Embryonic facial prominence (tissue), 1 donor: ENCODE results near the gene PPARG.

Source experiments
- DNase-seq: peaks from one replicate; pipeline ENCODE4 v3.0.0-alpha.2; 2016; ENCODE audit errors: extremely low spot score

The PPARG gene

DNA sequence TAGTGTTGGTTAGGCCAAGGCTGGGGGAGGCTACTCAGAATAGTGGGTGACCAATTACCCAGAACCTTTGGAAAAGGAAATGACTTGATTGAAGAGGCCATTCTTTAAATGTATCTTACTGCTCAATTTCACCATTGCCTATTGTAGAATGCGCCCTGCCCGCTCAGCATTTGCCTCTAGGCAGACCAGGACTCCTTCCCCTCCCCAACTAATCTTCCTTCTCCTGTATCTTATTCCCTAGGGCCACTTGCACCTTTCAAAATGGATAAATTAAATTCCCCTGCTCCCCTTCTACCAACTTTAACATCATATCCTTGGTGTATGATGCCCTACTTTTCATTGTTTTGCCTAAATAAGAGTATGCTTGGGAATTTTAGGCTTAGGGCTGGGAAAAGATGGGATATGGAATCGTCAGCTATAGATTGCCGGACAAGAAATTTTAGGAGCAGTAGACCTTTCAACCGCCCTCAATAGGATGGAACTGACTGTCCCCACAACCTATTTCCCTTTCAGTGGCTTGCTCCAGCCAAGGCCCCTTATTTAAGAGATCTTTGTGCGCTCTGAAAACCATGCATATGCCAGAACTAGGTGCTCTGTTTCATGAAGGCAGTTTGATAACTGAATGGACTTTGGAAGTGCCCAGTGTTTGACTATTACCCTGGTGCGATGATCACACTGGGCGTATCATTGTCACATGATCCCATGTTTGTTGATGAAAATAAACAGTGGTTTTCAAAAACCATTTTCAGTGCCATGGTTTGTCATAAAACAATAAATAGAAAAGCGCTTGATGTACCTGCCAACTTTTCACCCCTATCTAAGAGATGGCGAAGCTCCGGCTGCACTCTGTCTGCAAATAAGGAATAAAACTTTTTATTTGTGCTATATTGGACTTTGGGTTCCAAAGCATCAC lies 121.1 kb downstream of the PPARG start:
- no peak for DNase-seq

DNA sequence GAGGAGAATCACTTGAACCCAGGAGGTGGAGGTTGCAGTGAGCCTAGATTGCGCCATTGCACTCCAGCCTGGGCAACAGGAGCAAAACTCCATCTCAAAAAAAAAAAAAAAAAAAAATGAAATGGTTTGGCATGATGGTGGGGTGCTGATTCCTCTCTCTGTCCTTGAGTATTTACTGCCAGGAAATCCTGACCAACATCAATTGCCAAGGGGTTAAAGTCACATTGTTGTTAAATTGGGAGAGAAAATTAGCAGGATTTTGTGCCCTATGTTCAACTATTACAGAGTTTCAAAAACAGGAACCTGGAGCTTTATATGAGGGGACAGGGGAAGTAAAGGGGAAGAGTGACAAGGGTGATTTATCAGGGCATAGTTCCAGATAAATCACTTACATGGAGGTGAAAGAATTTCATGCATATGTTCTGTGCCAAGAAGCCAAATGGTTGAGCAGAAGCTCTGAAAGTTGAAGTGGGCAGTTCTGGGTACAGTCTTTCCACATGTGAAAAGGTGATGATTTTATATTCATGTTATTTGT lies 124.9 kb downstream of the PPARG start:
- no peak for DNase-seq

DNA sequence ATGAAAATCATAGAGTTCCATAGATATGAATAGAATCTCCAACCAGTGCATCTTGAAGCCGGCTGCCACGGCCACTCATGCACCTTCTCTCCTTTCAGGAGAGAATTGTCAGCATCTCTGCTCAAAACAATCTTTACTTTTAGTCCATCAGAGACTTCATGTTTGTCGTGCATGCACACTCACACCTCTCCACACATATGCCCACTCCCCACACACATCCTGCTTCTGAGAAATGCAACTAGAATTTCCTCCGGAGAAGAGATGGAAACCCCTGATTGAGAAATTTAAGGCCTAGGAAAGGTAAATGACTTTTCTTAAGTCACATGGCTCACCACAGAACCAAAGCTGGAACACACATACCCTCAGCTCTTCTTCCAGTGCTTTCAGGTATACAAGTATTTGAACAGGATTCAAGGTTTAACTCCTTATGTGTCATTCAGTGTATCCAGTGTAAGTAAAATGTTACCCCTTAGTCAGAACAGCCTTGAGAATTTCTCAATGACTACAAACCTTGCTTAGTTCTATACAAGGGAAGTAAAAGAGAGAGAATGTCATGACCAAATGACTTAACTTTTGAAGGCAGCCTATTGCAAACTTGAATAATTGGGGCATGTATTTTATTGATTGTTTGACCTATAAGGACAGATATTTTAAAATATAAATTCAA lies 126.3 kb downstream of the PPARG start:
- no peak for DNase-seq

DNA sequence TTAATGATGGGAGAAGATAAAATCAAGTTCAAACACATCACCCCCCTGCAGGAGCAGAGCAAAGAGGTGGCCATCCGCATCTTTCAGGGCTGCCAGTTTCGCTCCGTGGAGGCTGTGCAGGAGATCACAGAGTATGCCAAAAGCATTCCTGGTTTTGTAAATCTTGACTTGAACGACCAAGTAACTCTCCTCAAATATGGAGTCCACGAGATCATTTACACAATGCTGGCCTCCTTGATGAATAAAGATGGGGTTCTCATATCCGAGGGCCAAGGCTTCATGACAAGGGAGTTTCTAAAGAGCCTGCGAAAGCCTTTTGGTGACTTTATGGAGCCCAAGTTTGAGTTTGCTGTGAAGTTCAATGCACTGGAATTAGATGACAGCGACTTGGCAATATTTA lies 127.9 kb downstream of the PPARG start:
- no peak for DNase-seq

DNA sequence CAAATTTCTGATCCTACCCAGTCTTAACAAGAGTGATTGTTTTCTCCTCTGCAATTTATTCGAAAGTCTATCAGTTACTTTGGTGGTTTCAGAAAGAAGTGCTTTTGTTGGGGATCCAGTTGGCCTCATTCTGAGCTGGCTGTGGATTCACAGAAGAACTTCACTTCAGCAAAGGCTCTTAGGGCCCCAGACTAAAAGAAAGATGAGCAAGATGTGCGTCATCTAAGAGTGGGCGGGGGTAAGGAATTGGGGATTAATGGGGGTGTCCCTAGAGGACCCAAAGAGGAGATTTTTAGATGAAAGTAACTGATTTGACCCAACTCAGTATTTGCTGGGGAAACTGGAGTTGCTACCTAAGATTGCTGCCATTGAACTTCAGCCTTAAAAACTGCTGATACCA lies 131.5 kb downstream of the PPARG start:
- DNase-seq: no peak

DNA sequence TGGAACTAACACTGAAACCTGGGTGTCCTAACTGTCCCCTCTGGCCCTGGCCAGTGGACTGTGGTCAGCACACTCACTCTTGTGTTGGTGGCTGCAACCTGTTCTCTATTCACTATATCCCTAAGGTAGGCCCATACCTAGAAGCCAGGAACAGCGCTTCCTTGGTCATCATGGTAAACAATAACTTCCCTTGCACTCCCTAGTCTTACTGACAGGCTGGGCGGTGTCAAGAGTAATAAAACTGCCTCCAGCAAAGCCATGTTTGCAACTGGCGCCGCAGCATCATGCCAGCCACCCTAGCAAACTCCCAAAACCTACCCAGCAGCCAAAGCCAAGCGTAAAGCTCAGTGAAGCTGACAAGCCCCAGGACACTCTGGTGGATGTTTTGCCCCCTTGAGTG lies 132.3 kb downstream of the PPARG start:
- DNase-seq: no peak

DNA sequence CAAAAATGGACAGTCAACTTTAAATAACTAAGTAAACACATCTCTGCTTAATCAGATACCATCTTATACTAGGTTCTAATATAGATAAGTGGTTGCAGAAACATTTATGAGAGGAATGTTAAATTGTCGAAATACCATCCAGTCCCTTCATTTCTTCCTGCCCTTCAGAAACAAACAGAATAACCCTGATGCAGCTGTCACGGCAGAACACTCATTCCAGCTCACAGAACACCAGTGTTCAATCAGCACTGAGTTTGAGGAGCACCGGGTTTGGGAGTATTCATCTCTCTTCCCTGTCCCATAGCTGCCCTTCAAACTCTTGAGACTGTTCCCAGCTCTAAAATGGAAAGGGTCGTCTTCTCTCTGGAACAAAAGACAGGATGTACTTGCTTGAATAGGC lies 134.3 kb downstream of the PPARG start:
- no peak for DNase-seq

DNA sequence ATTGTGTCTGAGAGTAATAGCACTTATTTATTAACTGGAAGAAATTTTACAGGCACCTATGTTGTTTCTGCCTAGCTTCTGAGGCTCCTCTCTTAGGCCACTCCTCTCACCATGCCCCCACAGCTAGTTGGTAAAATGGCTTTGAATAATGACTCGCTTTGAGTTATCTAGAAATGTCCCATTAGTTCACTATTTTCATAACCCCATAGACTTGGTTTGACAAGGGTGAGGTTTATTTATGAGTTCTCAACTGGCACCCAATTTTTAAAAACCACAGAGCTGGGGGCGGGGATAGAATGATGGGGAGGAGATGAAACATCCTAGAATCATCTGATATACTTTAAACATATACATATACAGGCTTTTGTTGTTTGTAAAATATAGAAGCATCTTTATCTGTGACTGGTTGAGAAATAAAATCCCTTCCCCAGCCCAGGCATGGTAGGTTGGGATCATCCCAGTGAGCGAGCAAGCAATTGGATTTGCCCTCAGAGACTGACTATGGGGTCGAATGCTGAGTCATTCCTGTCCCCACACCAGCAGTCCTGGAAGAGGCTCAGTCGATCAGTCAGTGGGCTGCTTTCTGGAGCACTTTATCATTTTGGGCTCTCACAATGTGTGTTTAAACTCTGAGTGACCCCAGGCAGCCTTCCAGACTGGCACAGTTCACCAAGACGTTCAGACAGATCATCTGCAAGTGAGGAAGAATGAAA lies 135.2 kb downstream of the PPARG start:
- DNase-seq: no peak

DNA sequence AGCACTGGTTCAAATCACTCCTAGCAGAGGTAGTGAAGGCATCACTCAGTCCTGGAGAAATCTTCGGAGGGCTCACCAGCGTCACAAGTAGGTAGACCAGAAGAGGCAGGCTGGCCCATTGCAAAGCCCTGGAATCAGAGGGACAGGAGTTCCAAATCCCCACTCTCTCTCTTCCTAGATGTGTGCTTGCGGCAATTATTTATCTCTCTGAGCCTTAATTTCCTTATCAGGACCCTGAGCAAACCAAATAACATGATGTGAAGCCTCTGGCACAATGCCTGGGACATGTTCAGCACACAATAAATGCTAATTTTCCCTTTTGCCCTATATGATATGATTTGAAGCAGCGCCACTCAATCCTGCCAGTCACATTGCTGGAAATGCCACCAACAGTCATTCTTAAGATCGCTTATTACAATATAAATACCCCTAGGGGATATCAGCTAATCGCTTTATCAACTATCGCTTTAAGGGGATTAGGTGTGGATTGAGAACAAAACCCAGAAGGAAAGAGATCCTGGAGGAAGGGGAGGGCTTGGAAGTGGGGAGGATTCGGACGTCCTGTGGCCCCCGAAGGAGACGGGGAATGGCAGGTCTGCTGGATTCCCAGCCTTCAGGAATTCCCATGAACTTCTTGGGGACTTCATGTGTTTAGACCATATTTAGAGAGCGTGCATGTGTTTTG lies 135.9 kb downstream of the PPARG start:
- no peak for DNase-seq

DNA sequence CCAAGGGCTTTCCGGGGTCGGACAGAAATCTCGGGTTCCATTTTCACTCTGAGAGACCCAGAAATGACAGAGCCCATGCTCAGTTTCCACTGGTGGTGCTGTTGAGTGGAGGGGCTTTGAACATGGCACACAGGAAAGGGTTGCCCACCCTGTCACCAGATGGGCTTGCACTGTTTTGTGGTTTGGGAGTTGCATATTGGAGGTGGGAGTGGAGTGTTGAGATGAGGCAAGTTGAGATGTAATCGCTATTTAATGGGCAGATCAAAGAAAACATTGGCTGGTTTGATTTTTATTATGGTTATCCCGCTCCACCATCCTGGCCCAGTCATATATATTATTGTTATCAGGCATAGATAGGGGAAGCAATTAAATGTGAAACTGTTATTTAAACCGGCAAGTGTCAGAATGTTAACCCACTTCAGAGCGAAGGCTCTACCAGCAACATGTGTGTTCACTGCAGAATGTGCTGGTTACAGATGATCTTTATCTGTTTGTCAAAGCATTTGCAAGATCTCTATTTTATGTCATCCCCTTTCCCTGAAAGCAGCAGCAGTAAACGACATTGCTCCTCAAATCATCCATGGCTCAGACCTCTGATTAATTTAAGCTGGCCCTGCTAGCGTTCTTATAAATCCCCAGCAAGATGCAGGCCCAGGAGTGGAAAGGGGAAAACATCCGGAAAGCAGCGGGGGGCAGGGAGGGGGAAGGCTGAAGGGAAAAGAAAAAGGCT lies 137.1 kb downstream of the PPARG start:
- no peak for DNase-seq

DNA sequence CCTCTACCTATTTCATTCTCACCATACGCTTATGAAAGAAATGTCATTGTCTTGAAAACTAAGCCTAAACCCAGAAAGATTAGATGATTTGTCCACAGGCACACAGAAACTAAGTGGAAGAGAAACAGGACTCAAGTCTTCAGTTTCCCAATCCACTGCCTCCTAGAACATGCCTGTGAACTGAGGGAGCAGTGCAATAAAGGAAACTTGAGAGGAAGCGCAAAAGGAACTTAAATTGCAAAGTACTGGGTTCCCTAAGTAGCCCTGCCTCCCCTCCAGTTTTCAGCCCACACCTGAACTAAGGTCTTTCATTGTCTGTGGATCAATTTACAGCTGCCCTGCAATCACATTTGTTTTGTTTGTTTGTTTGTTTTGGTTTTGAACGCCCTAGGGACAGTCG lies 138.7 kb downstream of the PPARG start:
- no peak for DNase-seq

DNA sequence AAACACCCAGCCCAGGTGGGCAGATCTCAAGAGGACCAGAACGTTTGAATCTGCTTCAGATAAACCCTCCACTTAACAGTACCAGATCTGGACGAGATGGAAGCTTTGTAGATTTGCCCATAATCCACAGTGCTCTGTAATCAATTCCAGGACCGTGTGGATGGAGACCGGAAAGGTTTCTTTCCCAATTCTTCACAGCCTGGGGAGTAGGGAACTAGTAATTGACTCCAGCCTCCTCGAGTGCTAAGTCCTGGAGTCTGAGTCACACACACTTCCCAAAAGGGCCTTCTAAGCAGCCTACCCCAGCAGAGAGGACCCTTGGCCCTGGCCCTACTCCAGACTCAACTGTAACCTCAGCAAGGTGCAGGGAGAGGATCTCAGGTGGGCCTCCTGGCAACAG lies 139.3 kb downstream of the PPARG start:
- no peak for DNase-seq

DNA sequence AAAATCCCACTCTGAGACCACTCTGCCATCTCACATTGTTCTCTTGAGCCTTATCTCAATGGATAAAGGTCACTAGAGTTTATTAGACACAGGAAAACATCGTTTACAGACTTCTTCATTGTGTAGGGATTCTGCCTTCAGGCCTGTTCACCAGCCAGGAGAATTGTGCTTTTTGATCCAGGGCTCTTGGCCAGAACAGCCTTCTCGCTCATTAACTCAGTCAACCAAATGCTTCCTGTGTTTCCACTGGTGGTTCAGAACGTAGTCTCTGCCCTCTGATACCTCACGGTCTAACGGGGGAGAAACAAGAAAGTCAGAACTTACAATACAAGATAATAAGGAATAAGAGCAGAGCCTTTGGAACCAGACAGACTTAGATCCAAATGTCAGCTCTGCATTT lies 141.2 kb downstream of the PPARG start:
- DNase-seq: no peak

DNA sequence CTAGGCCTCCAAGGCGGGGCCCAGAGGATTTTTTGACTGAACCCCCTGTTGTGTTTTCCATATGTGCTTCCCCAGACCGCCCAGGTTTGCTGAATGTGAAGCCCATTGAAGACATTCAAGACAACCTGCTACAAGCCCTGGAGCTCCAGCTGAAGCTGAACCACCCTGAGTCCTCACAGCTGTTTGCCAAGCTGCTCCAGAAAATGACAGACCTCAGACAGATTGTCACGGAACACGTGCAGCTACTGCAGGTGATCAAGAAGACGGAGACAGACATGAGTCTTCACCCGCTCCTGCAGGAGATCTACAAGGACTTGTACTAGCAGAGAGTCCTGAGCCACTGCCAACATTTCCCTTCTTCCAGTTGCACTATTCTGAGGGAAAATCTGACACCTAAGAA lies 145.0 kb downstream of the PPARG start:
- DNase-seq: no peak

DNA sequence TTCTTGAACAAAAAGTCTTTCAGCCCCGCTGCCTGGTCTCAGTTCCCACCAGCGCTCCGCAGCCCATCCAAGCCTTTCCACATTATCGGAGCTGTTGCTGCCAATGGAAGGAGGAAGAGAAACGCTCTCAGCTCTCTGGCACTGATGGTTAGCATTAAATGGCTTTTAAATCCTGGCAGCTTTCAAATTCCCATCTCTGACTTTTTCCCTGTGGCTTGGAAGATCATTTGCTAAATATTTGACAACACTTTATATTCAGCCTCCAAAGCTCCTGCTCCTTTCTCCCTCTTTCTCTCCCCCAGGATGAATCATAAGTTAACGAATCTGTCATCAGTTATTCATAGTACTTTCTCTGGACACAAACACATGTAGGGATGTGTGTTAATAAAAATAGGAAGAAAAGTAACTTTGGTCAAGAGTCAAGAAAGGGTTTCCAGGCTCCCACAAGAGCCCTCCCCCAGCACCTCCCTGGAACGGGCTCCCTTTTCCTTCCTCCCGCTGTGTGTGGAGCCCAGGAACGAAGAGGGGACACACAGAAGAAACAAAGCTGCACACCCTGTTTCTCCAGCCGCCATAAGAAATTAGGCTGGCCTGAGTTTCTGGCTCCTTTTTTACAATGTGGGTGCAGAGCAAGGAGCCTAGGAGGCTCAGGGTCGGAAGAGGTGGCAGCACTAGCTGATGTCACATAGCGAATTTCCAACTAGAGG lies 147.8 kb downstream of the PPARG start:
- DNase-seq: no peak

DNA sequence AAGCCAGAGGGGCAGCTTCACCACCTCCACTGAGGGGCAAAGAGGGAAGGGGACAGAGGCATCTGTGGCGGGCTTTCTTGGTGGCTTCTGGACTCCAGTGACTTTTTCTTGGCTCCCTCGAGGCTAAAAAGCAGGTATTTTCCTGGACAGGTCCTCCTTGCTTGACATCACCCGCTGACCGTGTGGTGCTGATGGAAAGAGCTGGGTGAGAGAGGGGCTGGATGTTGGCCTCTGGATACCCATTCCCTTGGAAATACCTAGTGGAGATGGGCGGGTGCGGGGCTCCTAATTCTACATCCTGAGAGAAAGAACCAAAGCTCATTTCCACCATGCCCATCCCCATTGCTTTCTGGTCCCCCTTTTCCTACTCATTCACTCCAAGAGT lies 148.3 kb downstream of the PPARG start:
- DNase-seq: no peak

DNA sequence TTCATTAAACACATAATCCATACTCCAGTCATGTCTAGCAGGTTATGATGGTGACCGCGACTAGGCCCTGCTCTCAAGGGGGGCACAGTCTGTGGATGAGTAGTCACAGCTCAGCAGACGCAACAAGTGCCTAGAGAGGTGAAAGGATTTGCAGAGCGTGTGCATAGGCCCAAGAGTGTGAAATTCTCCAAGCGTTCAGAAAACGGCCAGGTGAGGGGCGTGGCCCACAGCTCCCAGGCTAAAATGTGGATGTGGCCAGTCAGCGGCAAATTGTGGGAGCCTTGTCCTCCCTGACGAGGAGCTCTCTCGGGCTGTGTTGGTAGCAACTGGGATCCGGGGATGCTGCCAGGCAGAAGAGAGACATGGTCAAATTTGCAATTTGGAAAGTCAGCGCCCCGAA lies 149.0 kb downstream of the PPARG start:
- no peak for DNase-seq

DNA sequence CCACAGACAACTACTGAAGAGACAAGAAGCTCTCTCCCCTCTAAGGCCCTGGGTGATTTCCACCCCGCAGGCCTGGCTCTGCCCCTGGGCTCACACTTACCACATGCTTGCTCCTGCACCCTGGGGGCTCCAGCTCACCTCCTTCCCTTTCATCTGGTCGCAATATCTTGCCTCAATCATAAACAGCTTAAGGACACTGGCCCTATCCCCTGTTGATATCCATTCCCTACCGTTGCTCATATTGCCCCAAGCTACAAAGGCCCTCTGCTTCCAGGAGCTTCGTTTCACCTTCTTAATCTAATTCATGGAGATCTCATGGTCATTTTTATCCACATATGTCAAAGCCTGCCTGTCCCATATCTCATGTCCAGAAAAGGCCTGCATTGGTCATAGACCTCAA lies 149.4 kb downstream of the PPARG start:
- no peak for DNase-seq

DNA sequence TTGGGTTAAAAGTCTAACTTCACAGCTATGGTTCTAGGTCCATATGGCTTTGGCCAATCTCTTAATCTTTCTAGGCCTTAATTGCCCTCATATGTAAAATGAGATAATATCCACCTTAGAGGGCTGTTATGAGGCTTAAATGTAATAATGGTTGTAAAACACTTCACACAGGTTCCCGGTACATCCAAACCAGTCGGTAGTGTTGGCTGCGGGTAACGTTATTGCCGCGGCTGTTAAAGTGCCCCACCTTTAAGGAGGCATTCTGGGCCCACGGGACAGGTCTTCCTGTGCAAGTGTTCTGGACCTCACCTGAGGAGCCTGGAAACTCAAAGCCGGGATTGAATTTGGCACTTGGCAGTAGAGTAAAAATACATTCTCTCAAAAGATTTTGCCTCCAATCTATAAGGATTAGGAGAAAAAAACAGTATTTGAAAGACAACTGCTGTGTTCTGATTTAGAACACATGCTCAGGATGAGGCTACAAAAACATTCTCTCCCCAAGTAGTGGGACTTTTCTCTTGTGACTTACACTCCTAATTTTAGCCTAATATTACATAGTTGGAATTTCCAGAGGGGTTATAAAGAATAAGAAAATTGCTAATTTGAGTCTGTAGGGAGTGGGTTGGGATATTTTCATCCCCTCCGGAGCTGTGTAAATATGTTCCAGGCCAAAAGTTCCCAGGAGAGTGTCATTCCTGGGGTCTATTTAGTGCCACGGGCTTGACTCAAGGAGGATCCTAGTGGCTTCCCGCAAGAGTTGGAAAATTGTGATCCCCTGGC lies 150.5 kb downstream of the PPARG start:
- no peak for DNase-seq
